Ishikawa (cell line): ENCODE results near the gene TM4SF18.

Experiments
- CEBPB ChIP-seq: IDR thresholded peaks from 2 replicates; pipeline ENCODE4 v1.6.1; 2012
- CREB1 ChIP-seq: IDR thresholded peaks from 2 replicates; pipeline ENCODE4 v1.6.1; 2012; ENCODE audit warnings: low read depth
- EGR1 ChIP-seq: IDR thresholded peaks from 2 replicates; pipeline ENCODE4 v1.6.1; 2012
- EP300 ChIP-seq: IDR thresholded peaks from 2 replicates; pipeline ENCODE4 v1.6.1; 2012; ENCODE audit warnings: borderline replicate concordance
- FOXM1 ChIP-seq: IDR thresholded peaks from 2 replicates; pipeline ENCODE4 v1.6.1; 2012; ENCODE audit warnings: low read depth, borderline replicate concordance
- MAX ChIP-seq: IDR thresholded peaks from 2 replicates; pipeline ENCODE4 v1.6.1; 2012
- NFIC ChIP-seq: IDR thresholded peaks from 2 replicates; pipeline ENCODE4 v1.6.1; 2012
- RAD21 ChIP-seq: IDR thresholded peaks from 2 replicates; pipeline ENCODE4 v1.6.1; 2012; ENCODE audit warnings: low read depth
- TAF1 ChIP-seq: IDR thresholded peaks from 2 replicates; pipeline ENCODE4 v1.6.1; 2012; ENCODE audit warnings: low read depth, mild to moderate bottlenecking
- TCF12 ChIP-seq: IDR thresholded peaks from 2 replicates; pipeline ENCODE4 v1.6.1; 2012; ENCODE audit warnings: low read depth
- TEAD4 ChIP-seq: IDR thresholded peaks from 2 replicates; pipeline ENCODE4 v1.6.1; 2012
- YY1 ChIP-seq: IDR thresholded peaks from 2 replicates; pipeline ENCODE4 v1.6.1; 2012; ENCODE audit warnings: low read depth
- ZBTB7A ChIP-seq: IDR thresholded peaks from 2 replicates; pipeline ENCODE4 v1.6.1; 2012; ENCODE audit warnings: low read depth
- TF ChIP-seq, protein P1 (sequence below): IDR thresholded peaks from 2 replicates; pipeline ENCODE4 v1.6.1; 2012; ENCODE audit warnings: low read depth, mild to moderate bottlenecking
- TF ChIP-seq, protein P2 (sequence below): IDR thresholded peaks from 2 replicates; pipeline ENCODE4 v1.6.1; 2012

TM4SF18 gene

GRCh38 chr3:149376718-149377407 is 43.4 kb upstream of the TM4SF18 start:
- TF ChIP-seq MAX (no peak), NFIC (no peak), TEAD4 (no peak), EP300 (no peak), ZBTB7A (no peak), FOXM1 (no peak), RAD21 (no peak), YY1 (no peak), CEBPB (no peak), TCF12 (no peak), TAF1 (no peak), EGR1 (no peak), CREB1 (no peak)
- TF ChIP-seq, protein P1, sequence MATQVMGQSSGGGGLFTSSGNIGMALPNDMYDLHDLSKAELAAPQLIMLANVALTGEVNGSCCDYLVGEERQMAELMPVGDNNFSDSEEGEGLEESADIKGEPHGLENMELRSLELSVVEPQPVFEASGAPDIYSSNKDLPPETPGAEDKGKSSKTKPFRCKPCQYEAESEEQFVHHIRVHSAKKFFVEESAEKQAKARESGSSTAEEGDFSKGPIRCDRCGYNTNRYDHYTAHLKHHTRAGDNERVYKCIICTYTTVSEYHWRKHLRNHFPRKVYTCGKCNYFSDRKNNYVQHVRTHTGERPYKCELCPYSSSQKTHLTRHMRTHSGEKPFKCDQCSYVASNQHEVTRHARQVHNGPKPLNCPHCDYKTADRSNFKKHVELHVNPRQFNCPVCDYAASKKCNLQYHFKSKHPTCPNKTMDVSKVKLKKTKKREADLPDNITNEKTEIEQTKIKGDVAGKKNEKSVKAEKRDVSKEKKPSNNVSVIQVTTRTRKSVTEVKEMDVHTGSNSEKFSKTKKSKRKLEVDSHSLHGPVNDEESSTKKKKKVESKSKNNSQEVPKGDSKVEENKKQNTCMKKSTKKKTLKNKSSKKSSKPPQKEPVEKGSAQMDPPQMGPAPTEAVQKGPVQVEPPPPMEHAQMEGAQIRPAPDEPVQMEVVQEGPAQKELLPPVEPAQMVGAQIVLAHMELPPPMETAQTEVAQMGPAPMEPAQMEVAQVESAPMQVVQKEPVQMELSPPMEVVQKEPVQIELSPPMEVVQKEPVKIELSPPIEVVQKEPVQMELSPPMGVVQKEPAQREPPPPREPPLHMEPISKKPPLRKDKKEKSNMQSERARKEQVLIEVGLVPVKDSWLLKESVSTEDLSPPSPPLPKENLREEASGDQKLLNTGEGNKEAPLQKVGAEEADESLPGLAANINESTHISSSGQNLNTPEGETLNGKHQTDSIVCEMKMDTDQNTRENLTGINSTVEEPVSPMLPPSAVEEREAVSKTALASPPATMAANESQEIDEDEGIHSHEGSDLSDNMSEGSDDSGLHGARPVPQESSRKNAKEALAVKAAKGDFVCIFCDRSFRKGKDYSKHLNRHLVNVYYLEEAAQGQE = no peak
- TF ChIP-seq, protein P2, sequence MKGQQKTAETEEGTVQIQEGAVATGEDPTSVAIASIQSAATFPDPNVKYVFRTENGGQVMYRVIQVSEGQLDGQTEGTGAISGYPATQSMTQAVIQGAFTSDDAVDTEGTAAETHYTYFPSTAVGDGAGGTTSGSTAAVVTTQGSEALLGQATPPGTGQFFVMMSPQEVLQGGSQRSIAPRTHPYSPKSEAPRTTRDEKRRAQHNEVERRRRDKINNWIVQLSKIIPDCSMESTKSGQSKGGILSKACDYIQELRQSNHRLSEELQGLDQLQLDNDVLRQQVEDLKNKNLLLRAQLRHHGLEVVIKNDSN = no peak

DNA sequence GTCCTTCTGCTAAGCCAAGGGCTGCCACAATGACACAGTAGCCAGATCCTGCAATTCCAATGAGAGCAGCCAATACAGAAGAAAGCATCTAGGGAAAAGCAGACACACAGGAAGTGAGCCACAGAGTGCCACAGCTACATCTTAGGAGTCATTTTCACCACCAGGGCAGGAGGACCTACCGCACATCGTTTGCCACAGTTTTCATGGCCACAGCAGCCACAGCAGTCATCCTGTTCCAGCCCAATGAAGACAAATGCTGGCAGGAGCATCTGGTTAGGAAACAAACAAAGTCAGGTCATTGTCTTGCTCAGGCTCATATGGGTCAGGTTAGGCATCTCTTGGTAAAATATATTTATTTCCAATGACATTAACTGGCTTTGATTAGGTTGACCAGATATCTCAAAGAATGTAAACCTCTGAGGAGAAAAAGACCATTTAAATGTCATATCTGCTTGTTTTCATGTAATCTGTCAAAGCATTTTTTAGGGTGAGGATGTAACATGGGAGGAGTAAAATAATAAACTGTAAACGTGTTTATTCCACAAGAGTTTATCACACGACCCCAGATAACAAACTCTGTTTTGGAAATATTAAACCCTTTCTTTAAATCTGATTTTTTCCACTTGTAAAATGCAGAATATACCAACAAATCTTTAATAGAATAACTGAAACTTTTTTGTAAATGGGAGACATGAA is 42.2 kb upstream of the TM4SF18 start:
- TF ChIP-seq YY1 (no peak), TCF12 (no peak), ZBTB7A (no peak)

- no peak for TF ChIP-seq CREB1
- no peak for TF ChIP-seq TEAD4
- TF ChIP-seq YY1 = no peak
- TF ChIP-seq EP300 = no peak
- TF ChIP-seq, protein P2 = no peak
- TF ChIP-seq MAX = no peak
- no peak for TF ChIP-seq NFIC
- no peak for TF ChIP-seq CEBPB
- TF ChIP-seq EGR1 = no peak
- no peak for TF ChIP-seq TCF12
Observed at GRCh38 chr3:149374793-149375500, 41.5 kb upstream of the TM4SF18 start.

DNA sequence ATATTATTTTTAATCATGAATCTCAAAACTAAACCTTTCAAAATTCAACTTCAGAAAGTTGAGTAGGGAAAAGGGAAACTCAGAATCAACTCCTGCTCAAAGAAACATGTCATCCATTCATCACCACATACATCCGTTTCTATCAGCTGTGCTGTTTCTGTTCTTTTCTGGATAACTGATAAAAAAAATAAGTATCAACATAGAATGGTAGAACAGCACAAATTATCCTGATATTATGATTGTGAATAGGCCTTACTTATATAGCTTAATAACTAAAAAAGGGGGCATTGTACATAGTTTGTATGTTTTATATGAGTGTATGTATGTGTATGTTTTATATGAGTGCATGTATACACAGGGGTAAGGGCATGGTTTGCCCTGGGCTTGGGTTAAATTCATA is 41.0 kb upstream of the TM4SF18 start:
- TF ChIP-seq YY1 (no peak), TCF12 (no peak), NFIC (no peak), FOXM1 (no peak), MAX (no peak), RAD21 (no peak), CEBPB (no peak), TEAD4 (no peak), CREB1 (no peak), ZBTB7A (no peak), TAF1 (no peak), EP300 (no peak), EGR1 (no peak)
- TF ChIP-seq, protein P2 = no peak
- TF ChIP-seq, protein P1 = no peak
